ENCODE data around the gene NUB1.

Gene NUB1

GRCh38 chr7:151348970-151349369, 7.4 kb downstream of the NUB1 start:
- ATAC-seq, result no peak

- peak; percentile 18 to 34 for ATAC-seq
Measured at GRCh38 chr7:151349507-151349853, 7.9 kb downstream of the NUB1 start.

DNA sequence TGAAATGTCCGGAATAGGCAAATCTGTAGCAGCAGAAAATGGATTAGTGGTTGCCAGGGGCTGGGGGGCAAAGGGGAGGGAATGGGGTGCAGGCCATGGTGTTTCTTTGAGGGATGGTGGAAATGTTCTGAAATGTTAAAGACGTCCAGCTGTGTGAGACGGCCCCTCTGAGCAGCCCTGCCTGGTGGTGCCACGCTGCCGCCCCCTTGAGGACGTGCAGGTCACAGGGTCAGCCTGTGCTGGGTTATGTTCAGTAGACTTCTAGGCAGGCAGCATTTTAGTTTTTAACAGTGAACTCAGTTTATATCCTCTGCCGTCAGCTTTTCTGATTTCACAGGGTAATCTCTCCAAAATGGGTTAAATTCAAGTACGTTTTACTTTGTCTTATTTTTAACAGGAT, 9.4 kb downstream of the NUB1 start:
- ATAC-seq, result no peak

GRCh38 chr7:151351967-151352366, 10.4 kb downstream of the NUB1 start:
- peak in 1 of 2 donors; percentile 15 for ATAC-seq

DNA sequence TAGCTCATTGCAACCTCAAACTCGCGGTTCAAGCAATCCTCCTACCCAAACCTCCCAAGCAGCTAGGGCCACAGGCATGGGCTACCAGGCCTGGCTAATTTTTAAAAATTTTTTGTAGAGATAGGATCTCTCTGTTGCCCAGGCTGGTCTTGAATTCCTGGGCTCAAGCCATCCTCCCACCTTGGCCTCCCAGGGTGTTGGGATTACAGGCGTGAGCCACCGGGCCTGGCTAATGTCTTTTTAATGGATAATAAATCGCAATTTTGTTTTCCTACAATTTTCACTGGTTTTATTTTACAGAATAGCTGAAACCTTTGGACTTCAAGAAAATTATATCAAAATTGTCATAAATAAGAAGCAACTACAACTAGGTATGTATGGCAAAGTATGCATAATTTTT, 10.9 kb downstream of the NUB1 start:
- ATAC-seq, result no peak

GRCh38 chr7:151361193-151361959, 19.8 kb downstream of the NUB1 start:
- no peak for ATAC-seq

- ATAC-seq, result no peak
Measured at GRCh38 chr7:151363182-151363581, 21.6 kb downstream of the NUB1 start.

- ATAC-seq, result no peak
Measured at GRCh38 chr7:151366166-151366879, 24.7 kb downstream of the NUB1 start.

GRCh38 chr7:151366880-151367222, 25.2 kb downstream of the NUB1 start:
- ATAC-seq, result no peak

DNA sequence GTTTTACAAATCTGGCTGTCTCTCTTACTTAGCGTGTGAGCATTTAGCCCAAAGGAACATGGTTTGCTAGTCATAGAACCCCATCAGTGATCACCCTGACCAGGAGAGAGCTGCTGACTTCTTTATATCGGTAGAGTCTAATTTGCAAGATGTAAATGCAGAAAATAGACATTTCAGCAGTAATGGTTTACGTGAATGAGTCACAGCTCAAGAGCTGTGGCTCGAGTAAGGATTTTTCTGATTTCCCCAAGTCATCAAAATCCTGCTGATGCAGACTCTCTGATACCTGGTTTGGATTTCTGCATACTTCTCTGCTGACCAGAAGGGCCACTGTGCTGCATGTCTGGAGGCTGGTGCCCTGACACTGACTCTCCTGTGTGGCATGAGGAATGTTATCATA, 25.7 kb downstream of the NUB1 start:
- ATAC-seq, result no peak

DNA sequence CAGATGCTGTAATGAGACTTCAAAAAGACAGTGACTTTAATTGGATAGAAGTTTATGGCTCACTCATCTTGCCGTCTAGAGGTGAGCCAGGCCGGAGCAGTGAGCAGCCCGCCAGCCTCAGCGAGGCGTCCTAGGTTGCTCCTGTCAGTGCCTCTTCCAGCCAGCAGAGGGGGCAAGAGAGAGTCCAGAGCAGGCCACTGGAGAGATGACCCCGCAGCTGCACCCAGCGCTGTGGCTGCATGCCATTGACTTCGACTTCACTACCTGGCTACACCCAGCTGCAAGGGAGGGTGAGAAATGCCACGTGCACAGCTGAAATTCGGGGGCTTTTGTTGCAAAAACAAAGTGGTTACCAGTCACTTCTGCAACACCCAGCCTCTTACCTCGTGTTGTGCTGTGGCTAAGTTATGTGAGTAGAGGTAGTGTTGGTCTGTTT, 26.5 kb downstream of the NUB1 start:
- ATAC-seq, result peak; percentile 91 to 99

GRCh38 chr7:151371266-151371665, 29.7 kb downstream of the NUB1 start:
- no peak for ATAC-seq

DNA sequence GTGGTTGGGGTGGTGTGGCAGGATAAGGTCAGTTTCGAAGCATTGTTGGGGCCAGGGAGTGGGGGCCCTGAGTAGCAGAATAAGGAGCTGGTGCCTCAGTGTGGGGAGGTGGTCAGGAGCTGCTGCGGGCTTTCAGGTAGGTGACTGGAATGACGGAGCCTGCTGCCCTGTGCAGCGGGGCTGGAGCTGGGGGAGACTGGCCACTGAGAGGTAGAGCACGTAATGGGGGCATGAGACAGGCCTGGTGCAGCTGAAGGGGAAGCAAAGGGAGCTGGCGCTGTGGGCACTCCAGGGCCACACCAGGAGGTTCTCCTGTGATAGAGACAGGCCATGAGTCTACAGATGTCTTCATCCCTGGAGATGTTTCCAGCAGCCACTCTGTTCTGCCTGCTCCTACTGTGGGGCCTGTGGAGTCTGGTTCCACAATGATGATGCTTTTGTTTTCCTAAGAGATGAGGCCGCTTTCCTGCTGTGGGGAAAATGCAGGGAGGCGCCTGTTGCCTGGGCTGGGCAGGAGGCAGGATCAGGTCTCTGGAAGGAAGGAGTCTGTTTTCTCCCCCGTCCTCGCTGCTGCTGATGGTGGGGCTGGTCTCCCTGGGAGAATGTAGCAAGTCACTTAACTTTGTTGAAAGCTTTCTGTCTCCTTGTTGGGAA, 31.1 kb downstream of the NUB1 start:
- ATAC-seq, result no peak

GRCh38 chr7:151373599-151373998, 32.0 kb downstream of the NUB1 start:
- ATAC-seq, result no peak

DNA sequence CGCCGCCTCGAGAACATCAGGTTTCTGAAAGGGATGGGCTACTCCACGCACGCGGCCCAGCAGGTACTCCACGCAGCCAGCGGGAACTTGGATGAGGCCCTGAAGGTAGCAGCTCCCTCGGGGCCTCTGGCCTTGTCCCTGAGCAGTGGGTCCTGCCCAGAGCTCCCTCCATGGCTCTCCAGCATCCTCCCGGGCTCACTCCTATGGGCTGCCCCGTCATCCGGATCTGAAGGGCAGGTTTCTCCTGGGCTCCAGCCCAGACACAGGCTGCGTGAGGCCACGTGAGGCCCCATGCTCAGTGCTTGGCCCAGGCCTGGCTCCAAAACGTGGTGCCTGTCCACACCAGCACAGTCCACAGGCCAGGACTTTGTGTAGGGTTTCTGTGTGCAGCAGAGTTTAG, 32.5 kb downstream of the NUB1 start:
- ATAC-seq, result no peak

GRCh38 chr7:151374726-151375125, 33.1 kb downstream of the NUB1 start:
- no peak for ATAC-seq

DNA sequence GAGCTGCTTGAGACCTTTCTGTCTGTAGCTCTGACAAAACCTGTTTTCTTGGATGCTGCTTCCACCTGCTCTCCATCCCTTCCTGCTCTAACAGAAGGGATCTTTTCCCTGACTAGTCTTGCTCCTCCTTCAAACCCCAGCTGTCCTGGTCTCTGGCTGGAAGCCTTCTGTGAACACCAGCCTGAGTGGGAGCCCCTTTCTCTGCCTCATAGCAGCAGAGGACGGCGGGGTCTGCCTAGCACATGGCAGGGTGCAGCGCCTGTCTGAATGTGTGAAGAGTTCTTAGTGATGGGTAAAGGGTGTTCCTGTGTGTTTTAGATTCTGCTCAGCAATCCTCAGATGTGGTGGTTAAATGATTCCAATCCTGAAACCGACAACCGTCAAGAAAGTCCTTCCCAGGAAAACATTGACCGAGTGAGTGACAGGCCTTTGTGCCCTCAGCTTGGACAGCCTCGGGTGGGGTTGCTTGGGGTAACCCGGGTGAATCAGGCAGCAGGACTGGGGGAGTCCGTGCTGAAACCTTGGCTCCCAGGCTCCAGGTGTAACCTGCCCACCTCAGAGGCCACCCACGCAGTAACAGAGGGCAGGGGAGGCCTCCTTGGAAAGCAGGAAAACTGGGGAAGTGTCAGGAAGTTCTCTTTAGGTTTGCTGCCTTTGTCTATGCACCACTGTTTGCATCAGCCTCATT, 34.1 kb downstream of the NUB1 start:
- ATAC-seq, result no peak

- no peak for ATAC-seq
Measured at GRCh38 chr7:151376218-151376902, 34.7 kb downstream of the NUB1 start.

DNA sequence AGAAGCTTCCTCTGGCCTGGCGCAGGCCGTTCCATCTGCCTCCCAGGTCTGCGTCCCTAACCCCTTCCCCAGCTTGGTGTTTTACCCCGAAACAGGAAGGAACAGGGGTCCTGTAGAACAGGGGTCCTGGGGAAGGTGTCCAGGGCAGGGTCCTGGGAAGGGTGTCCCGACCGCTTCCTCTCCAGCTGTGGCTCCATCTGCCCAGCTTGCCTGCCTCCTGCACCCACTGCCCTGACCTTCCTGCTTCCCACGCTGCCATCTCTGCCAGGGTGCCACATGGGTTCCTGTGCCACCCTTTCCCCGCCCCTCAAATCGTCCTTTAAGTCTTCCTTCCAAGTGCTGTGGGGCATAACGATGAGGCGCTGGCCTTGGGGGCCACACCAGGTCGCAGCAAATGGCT, 35.8 kb downstream of the NUB1 start:
- no peak for ATAC-seq

GRCh38 chr7:151378011-151378410, 36.4 kb downstream of the NUB1 start:
- ATAC-seq, result no peak

GRCh38 chr7:151378496-151379192, 37.0 kb downstream of the NUB1 start:
- no peak for ATAC-seq

- ATAC-seq, result no peak
Measured at GRCh38 chr7:151379193-151379520, 37.5 kb downstream of the NUB1 start.
